ENCODE results near the gene BRMS1.
"Not testable (repeated sequence)": the region's sequence is repeated elsewhere in the genome, so short reads cannot be mapped to it uniquely, and the experiment has no call there.

Gene BRMS1

DNA sequence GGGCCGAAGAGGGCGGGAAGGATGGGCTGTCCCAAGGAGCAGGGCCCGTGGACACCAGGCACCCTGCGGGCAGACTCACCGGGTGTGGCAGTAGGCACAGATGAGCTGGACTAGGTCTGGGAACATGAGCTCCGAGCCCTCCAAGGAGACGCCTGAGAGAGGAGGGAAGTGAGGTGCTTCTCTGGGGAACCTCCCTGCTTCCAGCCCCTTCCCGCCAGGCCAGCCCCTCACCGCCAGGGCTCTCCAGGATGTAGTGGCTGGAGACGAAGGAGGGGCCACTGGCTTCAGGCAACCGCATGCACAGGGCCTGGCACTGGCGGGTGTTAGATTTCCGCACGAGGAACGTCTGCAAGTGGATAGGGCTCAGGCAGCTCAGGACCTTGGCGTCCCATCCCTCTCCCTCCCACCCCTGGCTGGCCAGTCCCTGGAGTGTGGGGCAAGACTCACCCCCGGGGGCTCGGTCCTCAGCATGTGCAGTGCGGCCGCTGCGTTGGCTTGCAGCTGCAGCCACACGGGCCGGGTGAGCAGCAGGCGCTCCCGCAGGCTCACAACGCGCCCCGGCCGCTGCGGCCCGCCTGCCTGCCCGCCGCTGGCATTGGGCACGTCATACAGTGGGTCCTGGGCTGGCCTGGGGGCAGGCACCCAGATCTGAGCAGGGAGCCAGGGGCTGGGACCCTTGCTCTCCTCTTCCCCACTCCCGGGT lies 9.2 kb downstream of the BRMS1 start:
- DNase-seq, result no peak

- no peak for DNase-seq
Measured at GRCh38 chr11:66334605-66335442, 10.1 kb downstream of the BRMS1 start.

GRCh38 chr11:66333896-66334604 lies 10.9 kb downstream of the BRMS1 start:
- DNase-seq, result no peak

- DNase-seq, result no peak
Measured at GRCh38 chr11:66333220-66333877, 11.6 kb downstream of the BRMS1 start.

DNA sequence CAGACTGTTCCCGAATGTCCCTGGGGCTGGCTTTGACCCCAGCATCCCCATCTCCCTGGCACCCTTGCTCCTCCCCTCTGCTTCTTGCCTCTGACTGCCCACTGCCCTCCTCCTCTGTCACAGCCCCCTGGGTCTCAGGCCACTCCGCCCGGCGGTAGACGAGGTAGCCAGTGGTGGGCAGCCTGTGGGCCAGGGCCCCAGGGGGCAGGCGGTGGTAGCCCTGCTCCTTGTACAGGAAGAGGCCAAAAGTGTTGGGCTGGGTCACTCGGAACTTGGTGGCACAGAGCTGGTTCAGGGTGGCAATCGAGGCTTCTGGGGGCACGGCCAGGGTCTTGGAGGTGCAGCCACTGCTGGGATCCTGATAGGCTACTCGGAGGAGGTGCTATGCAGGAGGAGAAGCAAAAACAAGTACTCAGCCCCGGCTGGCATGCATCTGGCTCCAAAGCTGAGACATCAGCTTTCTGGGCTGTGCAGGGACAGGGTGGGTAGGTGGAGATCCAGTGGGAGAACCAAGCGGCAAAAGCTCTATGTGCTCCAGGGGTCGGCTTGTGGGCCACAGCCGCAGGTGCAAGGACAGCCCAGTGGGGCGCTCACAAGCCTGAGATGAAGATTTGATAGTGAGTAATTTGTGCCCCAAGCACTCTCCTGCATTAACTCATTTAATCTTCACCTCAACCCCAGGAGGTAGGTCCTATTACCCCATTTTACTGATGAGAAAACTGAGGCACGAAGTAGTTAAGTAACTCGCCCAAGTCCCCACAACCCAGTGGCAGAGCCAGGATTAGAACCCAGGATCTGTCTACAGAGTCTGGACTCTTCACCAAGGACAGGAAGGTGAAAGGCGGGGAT lies 12.3 kb downstream of the BRMS1 start:
- no peak for DNase-seq

- DNase-seq, result no peak
Measured at GRCh38 chr11:66331542-66332370, 13.1 kb downstream of the BRMS1 start.

DNA sequence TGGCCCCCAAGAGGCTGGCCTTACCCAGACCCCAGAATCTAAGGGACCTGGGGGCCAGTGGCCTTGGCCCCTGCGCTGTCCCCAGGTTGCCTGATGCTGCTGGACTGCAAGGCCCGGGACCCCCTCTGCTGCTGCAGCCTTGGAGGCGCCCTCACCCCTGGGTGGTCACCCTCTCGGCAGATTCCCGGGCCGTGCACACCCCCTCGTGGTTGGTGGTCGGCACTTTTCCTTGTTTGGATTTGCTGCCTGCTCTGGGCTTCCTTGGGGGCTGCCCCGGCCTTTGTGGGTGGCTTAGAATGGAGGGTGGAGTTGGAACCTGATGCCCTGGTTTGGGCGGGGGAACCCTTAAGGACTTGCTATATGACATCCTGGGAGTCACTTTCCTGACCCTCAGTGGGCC lies 14.0 kb downstream of the BRMS1 start:
- DNase-seq, result no peak

DNA sequence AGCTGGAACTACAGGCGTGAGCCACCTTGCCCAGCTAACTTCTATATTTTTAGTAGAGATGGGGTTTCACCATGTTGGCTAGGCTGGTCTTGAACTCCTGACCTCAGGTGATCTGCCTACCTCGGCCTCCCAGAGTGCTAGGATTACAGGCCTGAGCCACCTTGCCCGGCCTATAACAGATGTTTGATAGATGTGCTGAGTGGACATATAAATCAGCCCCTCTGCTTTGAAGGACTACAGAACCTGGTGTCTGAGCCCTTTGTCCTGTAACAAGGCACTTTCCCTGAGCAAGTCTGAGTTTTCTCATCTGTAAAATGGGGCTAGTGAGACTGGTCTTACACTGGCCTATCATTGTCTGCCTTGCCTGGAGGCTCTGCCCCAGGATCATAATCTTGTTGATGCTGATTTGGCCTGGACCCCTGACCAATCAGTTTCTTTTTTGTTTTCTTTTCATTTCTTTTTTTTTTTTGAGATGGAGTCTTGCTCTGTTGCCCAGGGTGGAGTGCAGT lies 15.7 kb downstream of the BRMS1 start:
- DNase-seq, result no peak

DNA sequence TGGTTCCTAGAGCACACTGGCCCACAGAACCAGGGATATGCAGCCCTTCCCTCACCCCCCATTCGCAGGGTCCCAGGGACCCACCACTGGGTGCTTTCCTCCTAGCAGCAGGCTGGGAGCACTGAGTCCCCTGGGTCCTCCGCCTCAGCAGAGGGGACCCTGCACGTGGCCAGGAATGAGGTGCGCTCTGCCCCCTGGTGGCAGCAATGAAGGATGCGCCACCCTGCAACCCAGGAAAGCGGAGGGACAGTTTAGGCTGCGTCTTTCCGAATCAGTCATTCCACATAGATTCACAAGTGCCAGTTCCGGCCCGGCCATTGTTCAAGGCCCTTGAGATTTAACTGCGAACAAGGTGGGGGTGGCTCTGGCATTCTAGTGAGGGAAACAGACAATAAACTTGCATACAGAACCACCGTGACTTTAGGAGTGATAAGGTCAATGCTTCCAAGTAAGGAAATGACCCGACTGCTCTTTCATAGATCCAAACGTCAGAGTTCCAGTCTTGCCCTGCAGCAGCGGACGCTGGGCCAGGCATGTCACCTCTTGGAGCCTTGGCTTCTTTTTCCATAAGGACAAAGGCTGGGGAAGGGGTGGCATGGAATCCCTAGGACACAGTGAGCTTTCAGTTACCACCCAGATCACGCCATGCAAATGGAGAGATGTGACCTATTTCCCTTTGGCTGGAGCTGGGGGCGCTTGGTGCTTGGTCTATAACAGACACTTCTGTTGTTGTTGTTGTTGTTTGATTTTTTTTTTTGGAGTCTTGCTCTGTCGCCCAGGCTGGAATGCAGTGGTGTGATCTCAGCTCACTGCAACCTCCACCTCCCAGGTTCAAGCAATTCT lies 16.4 kb downstream of the BRMS1 start:
- peak; percentile 4 for DNase-seq

DNA sequence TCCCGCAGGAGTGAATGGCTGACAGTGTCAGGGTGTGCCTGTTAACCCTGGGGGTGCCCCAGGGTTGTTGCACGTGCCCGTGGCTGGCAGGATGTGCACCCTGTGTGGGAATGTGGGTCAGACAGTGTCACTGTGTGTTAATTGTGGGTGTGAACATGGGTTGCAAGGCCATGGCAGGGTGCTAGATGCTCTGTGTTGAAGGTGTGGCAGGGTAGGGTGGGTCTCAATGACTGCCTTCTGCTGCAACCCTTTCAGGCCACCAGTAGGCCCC lies 16.9 kb downstream of the BRMS1 start:
- DNase-seq, result no peak

DNA sequence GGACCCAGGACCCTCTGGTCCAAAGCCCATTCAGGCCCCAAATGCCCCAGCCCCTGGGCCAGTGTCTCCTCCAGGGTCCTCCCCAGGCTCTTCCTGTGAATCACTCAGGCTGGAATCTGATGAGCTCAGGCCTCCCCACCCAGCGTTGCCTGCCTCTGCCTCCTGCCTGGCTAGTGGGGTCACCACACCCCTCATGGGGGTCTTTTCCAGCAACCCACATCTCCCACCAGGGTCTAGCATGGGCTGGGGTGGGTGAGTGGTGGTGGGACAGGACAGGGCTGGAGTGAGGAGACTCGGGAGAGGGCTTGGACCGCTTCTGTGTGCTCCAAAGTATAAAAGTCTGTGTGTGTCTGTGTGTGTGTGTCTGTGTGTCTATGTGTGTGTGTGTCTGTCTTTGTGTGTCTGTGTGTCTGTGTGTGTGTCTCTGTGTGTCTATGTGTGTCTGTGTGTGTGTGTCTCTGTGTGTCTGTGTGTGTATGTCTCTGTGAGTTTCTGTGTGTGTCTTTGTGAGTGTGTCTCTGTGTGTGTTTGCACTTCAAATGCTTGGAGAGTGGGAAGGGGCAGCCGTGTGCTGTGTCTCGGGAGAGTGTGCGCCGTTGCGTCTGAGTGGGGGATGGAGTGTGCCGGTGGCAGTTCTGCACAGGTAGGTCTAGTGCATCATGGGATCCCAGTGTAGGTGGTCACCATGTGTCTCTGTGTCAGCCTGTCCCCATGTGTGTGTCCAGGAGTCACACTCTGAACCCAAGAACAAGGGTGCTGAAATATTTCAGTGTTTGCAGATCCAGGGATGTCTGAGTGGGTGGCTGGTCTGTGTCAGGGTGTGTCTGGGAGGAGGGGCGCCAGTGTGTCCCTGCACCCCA lies 17.5 kb downstream of the BRMS1 start:
- DNase-seq, result no peak

GRCh38 chr11:66326261-66327111 lies 18.4 kb downstream of the BRMS1 start:
- DNase-seq, result no peak

- no peak for DNase-seq
Measured at GRCh38 chr11:66325263-66325671, 19.6 kb downstream of the BRMS1 start.

DNA sequence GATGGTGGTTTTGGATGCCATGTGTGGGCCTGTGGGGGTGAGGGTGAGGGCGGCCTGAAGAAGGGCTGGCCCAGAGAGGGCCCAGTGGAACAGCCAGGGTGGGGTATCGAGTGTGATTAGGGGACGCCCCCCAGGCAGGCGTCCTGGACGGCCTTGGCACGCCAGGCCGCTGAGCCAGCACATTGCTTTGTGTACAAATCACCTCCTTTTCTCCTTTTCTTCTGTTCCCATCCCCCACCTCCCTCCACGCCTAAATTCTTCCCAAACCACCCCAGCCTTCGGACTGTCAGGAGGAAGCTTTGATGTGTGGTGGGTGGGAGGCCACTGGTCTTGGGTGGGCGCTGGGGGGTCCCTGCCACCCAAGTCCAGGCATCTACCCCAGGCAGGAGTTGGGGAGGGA lies 20.2 kb downstream of the BRMS1 start:
- DNase-seq, result no peak

DNA sequence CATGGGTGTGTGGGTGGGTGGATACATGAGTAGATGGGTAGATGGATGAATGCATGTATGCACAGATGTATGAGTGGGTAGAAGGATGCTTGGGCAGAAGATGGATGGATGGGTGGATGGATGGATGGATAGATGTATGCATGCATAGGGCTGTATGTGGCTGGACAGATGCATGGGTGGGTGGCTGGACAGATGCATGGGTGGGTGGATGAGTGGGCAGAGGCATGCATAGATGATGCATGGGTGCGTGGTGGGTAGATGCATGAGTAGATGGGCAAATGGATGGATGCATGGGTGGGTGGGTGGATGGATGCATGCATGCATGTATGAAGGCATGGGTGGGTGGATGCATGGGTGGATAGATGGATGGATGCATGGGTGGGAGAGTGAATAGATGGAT lies 21.2 kb downstream of the BRMS1 start:
- DNase-seq, result no peak

GRCh38 chr11:66322732-66323427 lies 22.0 kb downstream of the BRMS1 start:
- no peak for DNase-seq

DNA sequence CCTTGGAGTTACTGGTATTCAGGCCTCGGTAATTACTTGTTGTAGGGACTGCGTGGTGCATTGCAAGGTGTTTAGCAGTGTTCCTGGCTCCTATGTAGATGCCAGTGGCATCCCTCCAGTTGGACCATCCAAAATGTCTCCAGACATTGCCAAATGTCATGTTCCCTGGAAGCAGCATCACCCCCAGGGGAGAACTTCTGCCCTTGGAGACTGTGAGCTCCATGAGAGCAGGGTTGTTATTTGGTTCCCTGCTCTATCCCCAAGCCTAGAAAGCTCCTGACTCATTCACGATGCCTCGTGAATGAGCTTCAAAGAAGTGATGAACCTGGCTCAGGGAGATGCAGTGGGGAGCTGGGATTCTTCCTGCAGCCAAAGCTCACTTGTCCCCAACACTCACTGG lies 23.3 kb downstream of the BRMS1 start:
- DNase-seq, result no peak

DNA sequence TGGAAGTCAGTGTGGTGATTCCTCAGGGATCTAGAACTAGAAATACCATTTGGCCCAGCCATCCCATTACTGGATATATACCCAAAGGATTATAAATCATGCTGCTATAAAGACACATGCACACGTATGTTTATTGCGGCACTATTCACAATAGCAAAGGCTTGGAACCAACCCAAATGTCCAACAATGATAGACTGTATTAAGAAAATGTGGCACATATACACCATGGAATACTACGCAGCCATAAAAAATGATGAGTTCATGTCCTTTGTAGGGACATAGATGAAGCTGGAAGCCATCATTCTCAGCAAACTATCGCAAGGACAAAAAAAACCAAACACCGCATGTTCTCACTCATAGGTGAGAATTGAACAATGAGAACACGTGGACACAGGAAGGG lies 24.2 kb downstream of the BRMS1 start:
- not testable (repeated sequence) for DNase-seq

Data from NCI-H2081 treated with DMSO at 0.1 percent for 48 hours (cell line).